Measurements from ENCODE around the gene KIF3C. TPM values are rescaled to one million over a fixed set of nuclear protein-coding genes. Genes with fewer than 3 reads are reported as not detected.

KIF3C gene
- total and polyA plus RNA-seq, 2 of the 8 experiments (the other 6 are each of a cell fraction or from before 2014, with no cell fraction given), result 13.4 to 58.1 TPM

GRCh38 chr2:25955869-25956535, 26.3 kb downstream of the KIF3C start:
- Histone ChIP-seq H3K4me1 (replicated peaks in 1 of 4; ENCODE audit: control insufficient read depth in 3 of 4, insufficient read depth in 4 of 4, low read length in 3 of 4) (0 out of 7 replicates have a peak, but pooled peaks cover 0 to 3% (median under 1%) of the 10 kb centered on the region in 4 experiments), H2AK5ac (ENCODE audit: low read depth, low read length) (no peak overlapping the region)
- CTCF ChIA-PET (ENCODE audit: partially characterized antibody), result interaction anchor here (0.6 to 4.6 kb wide), 24 partner anchors 8 to 433 kb away, joined by 3 to 28 read pairs (median 4); partner anchors contain the start of gene KIF3C

More at GRCh38 chr2:25955869-25956535, 26.3 kb downstream of the KIF3C start:
- Histone ChIP-seq H2BK20ac (ENCODE audit: low read length) (no peak overlapping the region), H3K4ac (replicated peaks; ENCODE audit: insufficient read length, low read depth, low read length) (no peak overlapping the region), H3K36me3 (ENCODE audit: control insufficient read depth in 2 of 4, insufficient read depth in 4 of 4, low read length in 3 of 4) (peaks cover 0 to 4% (median 0%) of the 10 kb centered on the region in 4 experiments; a peak in 2 of 8 replicates), H4K20me1 (replicated peaks in 1 of 2; ENCODE audit: control insufficient read depth in 1 of 2, insufficient read depth in 2 of 2, low read length in 2 of 2) (peaks cover 0 to 5% of the 10 kb centered on the region in 2 experiments), H4K5ac (ENCODE audit: insufficient read length, low read depth, low read length) (no peak overlapping the region), H3K23ac (ENCODE audit: insufficient read length) (no peak overlapping the region), H2BK120ac (replicated peaks; ENCODE audit: low read depth, low read length) (no peak overlapping the region), H3K14ac (ENCODE audit: insufficient read length) (no peak overlapping the region), H3K9ac (replicated peaks in 1 of 4; ENCODE audit: extremely low read depth in 1 of 4, low read depth in 3 of 4, low read length in 3 of 4) (no peak overlapping the region), H3K79me2 (ENCODE audit: control insufficient read depth in 1 of 2, insufficient read depth in 2 of 2, low read length in 2 of 2) (0 out of 4 replicates have a peak, but pooled peaks cover 0 to 2% of the 10 kb centered on the region in 2 experiments), H3K79me1 (ENCODE audit: low read depth, low read length) (peaks cover 2% of the 10 kb centered on the region; the same call in 1 of the 2 replicates), H3K18ac (ENCODE audit: extremely low read depth, low read length) (no peak overlapping the region), H2AFZ (ENCODE audit: low read length) (no peak overlapping the region), H2BK5ac (ENCODE audit: low read depth, low read length) (no peak overlapping the region; the same call in 1 of the 2 replicates), H4K8ac (ENCODE audit: extremely low read depth, insufficient read depth, low read length) (no peak overlapping the region), H3K27me3 (replicated peaks in 1 of 4; ENCODE audit: control insufficient read depth in 3 of 4, extremely low read depth in 1 of 4, insufficient read depth in 3 of 4, low read length in 3 of 4) (no peaks in the 10 kb centered on the region), H3K4me3 (ENCODE audit: extremely low read depth in 1 of 4, insufficient read depth in 2 of 4, low read depth in 3 of 4, low read length in 4 of 4) (no peak overlapping the region), H3K9me3 (ENCODE audit: insufficient read depth in 2 of 2, low read depth in 1 of 2, low read length in 1 of 2) (no peaks in the 10 kb centered on the region), H2BK15ac (ENCODE audit: low read length) (no peak overlapping the region), H3K27ac (ENCODE audit: low read depth, low read length) (no peak overlapping the region), H4K91ac (replicated peaks; ENCODE audit: insufficient read length, low read length) (no peak overlapping the region), H3K4me2 (ENCODE audit: insufficient read depth in 1 of 2, low read depth in 2 of 2, low read length in 2 of 2) (no peak overlapping the region), H3K23me2 (ENCODE audit: low read depth, low read length) (no peaks in the 10 kb centered on the region), H2BK12ac (ENCODE audit: low read depth, low read length) (no peak overlapping the region), H3K56ac (replicated peaks; ENCODE audit: insufficient read length, low read depth, low read length) (no peak overlapping the region)
- WGBS, 2 experiments (ENCODE audit: extremely low coverage in 1 of 2, insufficient coverage in 1 of 2, insufficient read length in 1 of 2, insufficient replicate concordance in 2 of 2, low coverage in 1 of 2, low lambda C conversion rate in 2 of 2, missing lambda C conversion rate in 1 of 2), result 84% methylated on average over 7 of the region's 7 CpGs; no CpG with 5 or more reads in 1 of the 2 experiments
- FAIRE-seq (no peak), DNase-seq (ENCODE audit: low read depth in 1 of 2, low spot score in 2 of 2) (no peak)
- POLR2A ChIA-PET (ENCODE audit: partially characterized antibody), result interaction anchor here (0.5 to 2.3 kb wide), 4 partner anchors 19 to 31 kb away, joined by 3 to 6 read pairs (median 3); no protein-coding TSS in a partner anchor
- TF ChIP-seq SAP30 (IDR thresholded peaks at IDR 0.05; ENCODE audit: insufficient read depth, insufficient replicate concordance, low read length) (no peak), CTCF (IDR thresholded peaks at IDR 0.05; ENCODE audit: control extremely low read depth in 1 of 3, insufficient read depth in 1 of 3, low read depth in 1 of 3, low read length in 3 of 3) (peak; percentile 1 to 40 (median 17)), GABPA (IDR thresholded peaks at IDR 0.05; ENCODE audit: borderline replicate concordance, insufficient read depth, low read length) (no peak), MAFK (IDR thresholded peaks at IDR 0.05; ENCODE audit: low read depth, low read length) (no peak), CEBPB (IDR thresholded peaks at IDR 0.05; ENCODE audit: low read depth, low read length) (no peak), RAD21 (IDR thresholded peaks at IDR 0.05 in 1 of 2, conservative IDR thresholded peaks at IDR 0.05 in 1 of 2; ENCODE audit: low read depth in 2 of 2, low read length in 2 of 2) (peak; percentile 15 to 35; a peak in 1 of 4 replicates)

Data from H1 (cell line).